GM12874 (cell line): ENCODE measurements around the gene DNAI4.

Experiments
- CTCF ChIP-seq: IDR thresholded peaks from 2 replicates; pipeline ENCODE4 v1.5.1; 2011; ENCODE audit warnings: low read depth, mild to moderate bottlenecking, control low read depth, low read length, moderate library complexity; ENCODE audit not compliant: insufficient read depth

DNAI4 gene

GRCh38 chr1:66924756-66925557 is at the start of gene DNAI4, which contains the start of gene MIER1:
TSS of gene DNAI4 (minus strand) at chr1:66924856. CDS start at chr1:66924831, 25 bp downstream.
TSS of gene MIER1 (plus strand) at chr1:66924990. CDS start at chr1:66925029, 39 bp downstream.
- TF ChIP-seq CTCF: no peak

- TF ChIP-seq CTCF: no peak
Measured at GRCh38 chr1:66968574-66968973, 43.9 kb upstream of the DNAI4 start.

GRCh38 chr1:66957938-66958337 is 33.3 kb upstream of the DNAI4 start:
- TF ChIP-seq CTCF: no peak

GRCh38 chr1:66954208-66954607 is 29.6 kb upstream of the DNAI4 start:
- no peak for TF ChIP-seq CTCF

GRCh38 chr1:66951513-66951912 is 26.9 kb upstream of the DNAI4 start:
- TF ChIP-seq CTCF: no peak

- no peak for TF ChIP-seq CTCF
Measured at GRCh38 chr1:66947267-66947666, 22.6 kb upstream of the DNAI4 start.

GRCh38 chr1:66945316-66945715 is 20.7 kb upstream of the DNAI4 start:
- TF ChIP-seq CTCF: no peak
